ENCODE data around the gene SLC25A26. TPM values are rescaled to one million over a fixed set of nuclear protein-coding genes. Genes with fewer than 3 reads are reported as not detected.

Gene SLC25A26
- total RNA-seq, 3 donors from 2014 or later = 15.9 to 25.8 (median 20.2) TPM

GRCh38 chr3:66335671-66336070 lies 114.9 kb downstream of the SLC25A26 start:
- TF ChIP-seq CTCF (IDR thresholded peaks at IDR 0.05) = no peak
- no peaks in the 10 kb centered on the region for H3K4me1 ChIP-seq (ENCODE audit: low read depth)
- intact Hi-C loops (cut with DNase I, micrococcal nuclease) = no loop called here
- H3K4me3 ChIP-seq = no peak overlapping the region
- ATAC-seq = no peak
- no peaks in the 10 kb centered on the region for H3K36me3 ChIP-seq (ENCODE audit: low read depth)
- no peaks in the 10 kb centered on the region for H3K9me3 ChIP-seq
- DNase-seq = no peak

DNA sequence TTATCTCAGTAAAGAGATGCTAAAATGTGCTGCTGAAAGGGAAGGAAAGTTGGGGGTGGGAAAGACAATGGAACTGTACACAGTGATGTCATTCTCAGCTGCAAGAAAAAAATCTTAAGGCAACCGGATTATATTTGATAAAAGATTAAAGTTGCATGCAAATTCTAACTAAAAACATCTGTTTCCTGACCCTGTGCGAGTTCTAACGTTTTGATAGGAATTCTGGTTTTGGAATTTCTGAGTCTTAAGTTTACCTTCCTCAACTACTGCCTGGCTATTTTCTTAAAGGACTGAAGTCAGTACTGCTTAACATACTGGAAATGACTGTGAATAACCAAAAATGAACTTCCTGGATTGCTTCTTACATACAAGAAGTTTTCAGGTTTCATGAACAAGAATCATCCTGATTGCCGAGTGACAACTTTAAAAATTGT lies 115.5 kb downstream of the SLC25A26 start:
- Histone ChIP-seq H3K9me3 (no peaks in the 10 kb centered on the region), H3K4me3 (no peak overlapping the region), H3K4me1 (ENCODE audit: low read depth) (no peaks in the 10 kb centered on the region), H3K36me3 (ENCODE audit: low read depth) (no peaks in the 10 kb centered on the region)
- DNase-seq (no peak), ATAC-seq (no peak)
- intact Hi-C loops (cut with DNase I, micrococcal nuclease) = no loop called here
- no peak for TF ChIP-seq CTCF (IDR thresholded peaks at IDR 0.05)

DNA sequence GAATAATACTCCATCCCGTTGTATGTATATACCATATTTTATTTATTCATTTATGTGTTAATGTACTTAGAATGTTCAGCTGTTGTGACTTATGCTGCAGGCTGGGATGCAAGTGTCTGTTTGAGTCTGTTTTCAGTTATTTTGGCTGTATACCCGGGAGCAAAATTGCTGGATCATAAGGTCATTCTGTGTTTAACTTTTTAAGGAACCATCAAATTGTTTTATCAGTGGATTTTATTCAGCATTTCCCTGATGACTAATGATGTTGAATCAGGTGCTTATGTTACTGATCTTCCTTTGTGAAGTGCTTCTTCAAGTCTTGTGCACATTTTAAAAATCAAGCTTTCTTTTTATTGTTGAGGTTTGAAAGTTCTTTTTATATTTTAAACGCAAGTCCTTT lies 118.1 kb downstream of the SLC25A26 start:
- no peak for DNase-seq
- Histone ChIP-seq H3K4me1 (ENCODE audit: low read depth) (peaks cover 4% of the 10 kb centered on the region), H3K9me3 (no peaks in the 10 kb centered on the region), H3K4me3 (no peak overlapping the region), H3K36me3 (ENCODE audit: low read depth) (no peaks in the 10 kb centered on the region)
- TF ChIP-seq CTCF (IDR thresholded peaks at IDR 0.05) = no peak
- no peak for ATAC-seq
- intact Hi-C loops (cut with DNase I, micrococcal nuclease) = no loop called here

DNA sequence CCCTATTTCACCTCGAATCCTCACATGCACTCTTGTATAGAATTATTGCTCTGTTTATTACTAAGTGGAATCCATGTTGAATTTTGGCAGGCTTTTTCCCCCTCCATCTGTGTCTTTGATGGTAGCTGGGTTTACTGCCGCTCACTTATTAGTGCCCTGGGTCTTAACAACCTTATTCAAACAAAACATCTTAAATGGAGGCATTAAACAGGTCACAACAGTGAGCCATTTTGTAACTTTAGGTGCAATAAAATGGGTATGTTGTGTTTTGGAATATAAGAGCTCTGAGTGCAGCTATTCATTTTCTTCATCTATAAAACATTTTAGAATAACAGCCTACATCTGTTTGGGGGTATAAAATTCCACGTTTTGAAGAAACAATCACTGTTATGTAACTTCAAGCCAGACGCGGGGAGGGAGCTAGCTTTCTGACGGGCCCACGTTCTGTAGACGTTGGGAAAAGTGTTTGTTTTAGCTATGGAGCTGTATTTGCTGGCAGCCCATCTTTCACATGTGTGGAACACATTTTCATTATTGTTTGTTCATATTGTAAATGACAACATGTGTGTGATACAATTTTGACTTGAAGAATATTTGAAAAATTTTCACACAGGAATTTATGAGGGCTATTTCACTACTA lies 122.0 kb downstream of the SLC25A26 start:
- Histone ChIP-seq H3K4me1 (ENCODE audit: low read depth) (peaks cover 4% of the 10 kb centered on the region), H3K36me3 (ENCODE audit: low read depth) (no peaks in the 10 kb centered on the region), H3K9me3 (no peaks in the 10 kb centered on the region), H3K4me3 (no peak overlapping the region)
- intact Hi-C loops (cut with DNase I, micrococcal nuclease) = no loop called here
- DNase-seq (no peak), ATAC-seq (no peak)
- no peak for TF ChIP-seq CTCF (IDR thresholded peaks at IDR 0.05)

- DNase-seq (peak; percentile 38 to 53 (median 53)), ATAC-seq (peak; percentile 87)
- Histone ChIP-seq H3K4me1 (ENCODE audit: low read depth) (peaks cover 4% of the 10 kb centered on the region), H3K9me3 (no peaks in the 10 kb centered on the region), H3K4me3 (no peak overlapping the region), H3K36me3 (ENCODE audit: low read depth) (no peaks in the 10 kb centered on the region)
- no peak for TF ChIP-seq CTCF (IDR thresholded peaks at IDR 0.05)
- intact Hi-C loops (cut with DNase I, micrococcal nuclease) = no loop called here
These were observed 123.6 kb downstream of the SLC25A26 start for GRCh38 chr3:66344391-66344811.
